PC-9 (cell line): Measurements from ENCODE around the gene EIF5AL1.
"Not testable (repeated sequence)": the region's sequence is repeated elsewhere in the genome, so short reads cannot be mapped to it uniquely, and the experiment has no call there.

ENCODE experiments used
- EZH2 ChIP-seq: fragments of 200-600 bp; sonication (generic); IDR thresholded peaks from 2 replicates; pipeline ENCODE4 v1.8.0; 2017; ENCODE audit warnings: antibody characterized with exemption, low read depth
- TF ChIP-seq, protein P1 (sequence below): fragments of 200-600 bp; sonication (generic); conservative IDR thresholded peaks from 2 replicates; pipeline ENCODE4 v1.6.1; 2017; ENCODE audit warnings: mixed run types, antibody characterized with exemption, mild to moderate bottlenecking, moderate library complexity

DNA sequence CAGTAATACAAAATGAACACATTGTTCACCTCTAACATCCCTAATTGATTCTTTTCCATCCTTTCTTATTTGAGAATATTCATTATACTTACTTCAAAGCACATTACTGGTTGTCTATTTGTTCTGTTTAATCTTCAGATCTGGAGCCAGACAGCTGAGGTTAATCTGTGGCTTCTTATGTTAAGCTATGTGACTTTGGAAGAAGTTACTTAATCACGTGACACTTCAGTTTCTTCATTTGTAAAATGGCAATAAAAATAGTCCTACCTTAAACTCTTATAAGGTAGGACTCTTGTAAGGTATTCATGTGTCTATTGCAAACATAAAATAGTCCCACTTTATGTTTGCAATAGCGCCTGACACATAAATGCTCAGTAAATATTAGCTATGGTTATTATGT is 34.8 kb downstream of the EIF5AL1 start:
- TF ChIP-seq, protein P1, sequence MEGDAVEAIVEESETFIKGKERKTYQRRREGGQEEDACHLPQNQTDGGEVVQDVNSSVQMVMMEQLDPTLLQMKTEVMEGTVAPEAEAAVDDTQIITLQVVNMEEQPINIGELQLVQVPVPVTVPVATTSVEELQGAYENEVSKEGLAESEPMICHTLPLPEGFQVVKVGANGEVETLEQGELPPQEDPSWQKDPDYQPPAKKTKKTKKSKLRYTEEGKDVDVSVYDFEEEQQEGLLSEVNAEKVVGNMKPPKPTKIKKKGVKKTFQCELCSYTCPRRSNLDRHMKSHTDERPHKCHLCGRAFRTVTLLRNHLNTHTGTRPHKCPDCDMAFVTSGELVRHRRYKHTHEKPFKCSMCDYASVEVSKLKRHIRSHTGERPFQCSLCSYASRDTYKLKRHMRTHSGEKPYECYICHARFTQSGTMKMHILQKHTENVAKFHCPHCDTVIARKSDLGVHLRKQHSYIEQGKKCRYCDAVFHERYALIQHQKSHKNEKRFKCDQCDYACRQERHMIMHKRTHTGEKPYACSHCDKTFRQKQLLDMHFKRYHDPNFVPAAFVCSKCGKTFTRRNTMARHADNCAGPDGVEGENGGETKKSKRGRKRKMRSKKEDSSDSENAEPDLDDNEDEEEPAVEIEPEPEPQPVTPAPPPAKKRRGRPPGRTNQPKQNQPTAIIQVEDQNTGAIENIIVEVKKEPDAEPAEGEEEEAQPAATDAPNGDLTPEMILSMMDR = not testable (repeated sequence)
- TF ChIP-seq EZH2 = not testable (repeated sequence)
